ENCODE results near the gene ARRDC4. TPM values are rescaled to one million over a fixed set of nuclear protein-coding genes. Genes with fewer than 3 reads are reported as not detected.
"Not testable (repeated sequence)": the region's sequence is repeated elsewhere in the genome, so short reads cannot be mapped to it uniquely, and the experiment has no call there.

The ARRDC4 gene
- total and polyA plus RNA-seq, 2 experiments from 2014 or later: 24.7 to 35.2 TPM

GRCh38 chr15:97981758-97982157, 21.3 kb downstream of the ARRDC4 start:
- no peaks in the 10 kb centered on the region for H3K36me3 ChIP-seq
- no peaks in the 10 kb centered on the region for H3K27me3 ChIP-seq
- H3K4me1 ChIP-seq (ENCODE audit: low read depth): peaks cover 15% of the 10 kb centered on the region
- H3K27ac ChIP-seq: no peak overlapping the region
- no peaks in the 10 kb centered on the region for H3K9me3 ChIP-seq (ENCODE audit: low read depth)
- no peak for DNase-seq (ENCODE audit: low read depth in 1 of 2, low spot score in 1 of 2)
- TF ChIP-seq CTCF (IDR thresholded peaks at IDR 0.05; ENCODE audit: low read depth, low read length): no peak
- H3K4me3 ChIP-seq: no peak overlapping the region

DNA sequence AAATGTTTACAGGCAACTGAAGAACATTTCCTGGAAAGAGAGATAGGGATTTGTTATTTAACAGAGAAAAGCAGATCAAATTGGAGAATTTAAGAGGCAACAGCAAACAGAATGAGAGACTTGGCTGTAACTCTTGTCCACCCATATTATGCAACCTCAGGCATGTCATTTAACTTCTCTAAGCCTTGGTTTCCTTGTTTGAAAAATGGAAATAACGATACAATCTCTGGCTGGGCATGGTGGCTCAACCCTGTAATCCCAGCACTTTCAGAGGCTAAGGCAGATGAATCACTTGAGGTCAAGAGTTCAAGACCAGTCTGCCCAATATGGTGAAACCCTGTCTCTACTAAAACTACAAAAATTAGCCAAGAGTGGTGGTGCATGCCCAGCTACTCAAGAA, 23.7 kb downstream of the ARRDC4 start:
- H3K27ac ChIP-seq: no peak overlapping the region
- no peaks in the 10 kb centered on the region for H3K36me3 ChIP-seq
- no peaks in the 10 kb centered on the region for H3K4me1 ChIP-seq (ENCODE audit: low read depth)
- TF ChIP-seq CTCF (IDR thresholded peaks at IDR 0.05; ENCODE audit: low read depth, low read length): no peak
- H3K9me3 ChIP-seq (ENCODE audit: low read depth): no peaks in the 10 kb centered on the region
- DNase-seq (ENCODE audit: low read depth in 1 of 2, low spot score in 1 of 2): no peak
- no peak overlapping the region for H3K4me3 ChIP-seq
- H3K27me3 ChIP-seq: no peaks in the 10 kb centered on the region

DNA sequence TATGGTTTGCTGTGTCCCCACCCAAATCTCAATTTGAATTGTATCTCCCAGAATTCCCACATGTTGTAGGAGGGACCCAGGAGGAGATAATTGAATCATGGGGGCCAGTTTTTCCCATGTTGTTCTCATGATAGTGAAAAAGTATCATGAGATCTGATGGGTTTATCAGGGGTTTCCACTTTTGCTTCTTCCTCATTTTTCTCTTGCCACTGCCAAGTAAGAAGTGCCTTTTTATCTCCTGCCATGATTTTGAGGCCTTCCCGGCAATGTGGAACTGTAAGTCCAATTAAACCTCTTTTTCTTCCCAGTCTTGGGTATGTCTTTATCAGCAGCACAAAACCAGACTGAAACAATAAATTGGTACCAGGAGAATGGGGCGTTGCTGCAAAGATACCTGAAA, 25.5 kb downstream of the ARRDC4 start:
- H3K27ac ChIP-seq; DNase-seq (ENCODE audit: low read depth in 1 of 2, low spot score in 1 of 2); H3K36me3 ChIP-seq; H3K27me3 ChIP-seq; H3K9me3 ChIP-seq (ENCODE audit: low read depth); H3K4me1 ChIP-seq (ENCODE audit: low read depth); H3K4me3 ChIP-seq: not testable (repeated sequence)

DNA sequence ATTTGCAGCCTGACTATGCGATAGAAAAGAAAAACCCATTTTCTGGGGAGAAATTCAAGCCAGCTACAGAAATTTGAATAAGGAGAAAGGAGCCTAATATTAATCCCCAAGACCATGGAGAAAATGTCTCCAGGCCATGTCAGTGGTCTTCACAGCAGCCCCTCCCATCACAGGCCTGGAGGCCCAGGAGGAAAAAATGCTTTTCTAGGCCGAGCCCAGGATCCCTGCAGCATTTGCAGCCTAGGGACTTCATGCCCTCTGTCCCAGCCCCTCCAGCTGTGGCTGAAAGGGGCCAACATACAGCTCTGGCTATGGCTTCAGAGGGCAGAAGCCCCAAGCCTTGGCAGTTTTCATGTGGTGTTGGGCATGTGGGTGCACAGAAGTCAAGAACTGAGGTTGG, 26.3 kb downstream of the ARRDC4 start:
- no peak for TF ChIP-seq CTCF (IDR thresholded peaks at IDR 0.05; ENCODE audit: low read depth, low read length)
- no peaks in the 10 kb centered on the region for H3K4me1 ChIP-seq (ENCODE audit: low read depth)
- H3K36me3 ChIP-seq: no peaks in the 10 kb centered on the region
- no peaks in the 10 kb centered on the region for H3K27me3 ChIP-seq
- no peak overlapping the region for H3K4me3 ChIP-seq
- no peaks in the 10 kb centered on the region for H3K9me3 ChIP-seq (ENCODE audit: low read depth)
- no peak overlapping the region for H3K27ac ChIP-seq
- no peak for DNase-seq (ENCODE audit: low read depth in 1 of 2, low spot score in 1 of 2)

DNA sequence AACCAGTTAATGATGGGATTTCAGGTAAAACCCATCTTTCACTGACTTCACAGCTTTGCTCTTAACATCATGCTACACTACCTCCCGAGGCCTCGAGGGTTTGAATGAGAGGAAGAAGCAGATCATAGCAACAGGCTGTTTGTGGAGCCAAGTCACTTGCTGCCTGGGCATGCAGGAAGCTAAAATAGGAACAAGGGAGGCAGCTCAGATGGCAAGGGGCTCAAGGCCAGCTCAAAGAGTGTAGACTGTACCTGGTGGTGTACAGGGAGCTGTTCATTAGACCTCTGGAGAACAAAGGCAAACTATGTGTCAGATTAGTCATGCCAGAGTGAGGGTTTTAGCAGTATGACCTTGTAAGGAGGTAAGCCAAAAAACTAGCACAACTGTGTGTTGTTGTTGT, 28.8 kb downstream of the ARRDC4 start:
- Histone ChIP-seq H3K36me3 (no peaks in the 10 kb centered on the region), H3K4me1 (ENCODE audit: low read depth) (no peaks in the 10 kb centered on the region), H3K27me3 (no peaks in the 10 kb centered on the region), H3K9me3 (ENCODE audit: low read depth) (no peaks in the 10 kb centered on the region), H3K27ac (no peak overlapping the region), H3K4me3 (no peak overlapping the region)
- no peak for TF ChIP-seq CTCF (IDR thresholded peaks at IDR 0.05; ENCODE audit: low read depth, low read length)
- no peak for DNase-seq (ENCODE audit: low read depth in 1 of 2, low spot score in 1 of 2)

DNA sequence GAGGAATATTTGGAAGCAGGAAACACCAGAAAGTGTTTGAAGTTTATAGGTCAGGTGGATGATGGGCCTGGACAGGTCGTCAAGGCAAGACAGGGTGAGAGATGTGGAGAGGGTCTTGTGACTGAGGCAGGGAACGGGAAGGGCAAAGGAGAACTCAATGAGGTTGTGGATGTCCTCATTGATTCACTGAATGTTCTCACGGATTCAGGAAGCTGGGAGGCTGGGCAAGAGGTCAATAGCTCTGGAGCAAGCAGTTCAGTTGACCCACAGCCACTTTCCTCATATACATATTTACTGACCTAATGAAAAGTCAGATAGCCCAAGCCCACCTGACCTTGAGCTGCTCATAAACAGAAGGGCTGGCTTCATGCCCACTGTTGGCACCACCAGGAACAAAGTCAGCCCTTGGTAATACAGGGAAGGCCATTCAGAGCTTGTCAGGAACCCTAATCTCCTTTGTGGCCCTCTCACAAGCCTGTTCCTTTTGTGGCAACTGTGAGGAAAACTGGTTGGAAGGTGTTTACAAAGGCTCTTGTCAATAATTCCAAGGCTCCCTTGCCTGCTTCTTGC, 31.6 kb downstream of the ARRDC4 start:
- H3K36me3 ChIP-seq: no peaks in the 10 kb centered on the region
- H3K27ac ChIP-seq: no peak overlapping the region
- H3K27me3 ChIP-seq: no peaks in the 10 kb centered on the region
- no peaks in the 10 kb centered on the region for H3K4me1 ChIP-seq (ENCODE audit: low read depth)
- no peaks in the 10 kb centered on the region for H3K9me3 ChIP-seq (ENCODE audit: low read depth)
- no peak for DNase-seq (ENCODE audit: low read depth in 1 of 2, low spot score in 1 of 2)
- H3K4me3 ChIP-seq: no peak overlapping the region
- TF ChIP-seq CTCF (IDR thresholded peaks at IDR 0.05; ENCODE audit: low read depth, low read length): no peak

Measured in cardiac muscle cell (in vitro differentiated cells and primary cell).